Coronary artery (tissue), 2 donors: ENCODE results near the gene NSD1.

Experiments used
- DNase-seq: peaks from one replicate; pipeline ENCODE4 v3.0.0-alpha.2; 2017; ENCODE audit warnings: low spot score
- H3K27ac ChIP-seq, 2 donors: fragments of 200-600 bp; sonication (generic); one replicate each; pipeline ENCODE4 v1.5.1; 2016 to 2019
- H3K4me3 ChIP-seq: fragments of 200-600 bp; sonication (generic); 2 replicates; pipeline ENCODE4 v1.5.1; 2016; ENCODE audit warnings: mild to moderate bottlenecking, moderate library complexity
- TF ChIP-seq, protein P1 (sequence below): fragments of 200-600 bp; sonication (generic); IDR thresholded peaks from one replicate; pipeline ENCODE4 v1.5.1; 2019; ENCODE audit warnings: antibody characterized with exemption

NSD1 gene

DNA sequence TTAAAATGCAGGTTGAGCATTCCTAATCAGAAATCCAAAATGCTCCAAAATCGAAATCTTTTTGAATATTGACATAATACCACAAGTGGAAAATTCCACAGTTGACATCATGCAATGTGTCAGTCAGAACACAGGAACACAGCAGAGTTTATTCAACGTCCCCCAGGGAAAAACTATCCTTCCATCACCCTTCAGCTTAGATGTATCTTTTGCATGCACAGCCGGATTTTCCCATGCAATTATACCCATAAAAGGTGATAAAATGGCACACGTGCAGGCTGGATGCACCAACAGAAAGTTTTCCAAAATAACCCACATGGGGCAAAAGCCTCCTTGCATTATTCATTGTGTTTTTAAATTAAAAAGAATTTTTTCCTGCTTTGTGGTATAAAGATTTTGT lies 98.8 kb downstream of the NSD1 start:
- Histone ChIP-seq H3K4me3 (no peak overlapping the region), H3K27ac (no peak overlapping the region)
- TF ChIP-seq, protein P1, sequence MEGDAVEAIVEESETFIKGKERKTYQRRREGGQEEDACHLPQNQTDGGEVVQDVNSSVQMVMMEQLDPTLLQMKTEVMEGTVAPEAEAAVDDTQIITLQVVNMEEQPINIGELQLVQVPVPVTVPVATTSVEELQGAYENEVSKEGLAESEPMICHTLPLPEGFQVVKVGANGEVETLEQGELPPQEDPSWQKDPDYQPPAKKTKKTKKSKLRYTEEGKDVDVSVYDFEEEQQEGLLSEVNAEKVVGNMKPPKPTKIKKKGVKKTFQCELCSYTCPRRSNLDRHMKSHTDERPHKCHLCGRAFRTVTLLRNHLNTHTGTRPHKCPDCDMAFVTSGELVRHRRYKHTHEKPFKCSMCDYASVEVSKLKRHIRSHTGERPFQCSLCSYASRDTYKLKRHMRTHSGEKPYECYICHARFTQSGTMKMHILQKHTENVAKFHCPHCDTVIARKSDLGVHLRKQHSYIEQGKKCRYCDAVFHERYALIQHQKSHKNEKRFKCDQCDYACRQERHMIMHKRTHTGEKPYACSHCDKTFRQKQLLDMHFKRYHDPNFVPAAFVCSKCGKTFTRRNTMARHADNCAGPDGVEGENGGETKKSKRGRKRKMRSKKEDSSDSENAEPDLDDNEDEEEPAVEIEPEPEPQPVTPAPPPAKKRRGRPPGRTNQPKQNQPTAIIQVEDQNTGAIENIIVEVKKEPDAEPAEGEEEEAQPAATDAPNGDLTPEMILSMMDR = no peak
- no peak for DNase-seq

DNA sequence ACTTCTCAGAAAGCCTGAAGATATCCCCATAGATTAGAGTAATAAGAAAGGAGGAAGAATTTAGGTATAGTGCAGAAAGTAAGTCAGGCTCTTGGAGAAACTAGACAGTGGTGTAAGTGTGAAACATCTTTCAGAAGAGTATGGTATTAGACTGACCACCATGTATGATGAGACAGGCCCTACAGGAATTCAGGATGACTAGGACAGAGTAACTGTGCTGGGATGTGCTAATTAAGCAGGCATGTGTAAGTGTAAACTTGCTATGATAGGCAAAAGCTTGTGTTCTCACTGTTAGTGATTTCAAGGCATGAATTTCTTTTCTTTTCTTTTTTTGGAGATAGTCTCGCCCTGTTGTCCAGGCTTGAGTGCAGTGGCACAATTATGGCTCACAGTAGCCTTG lies 99.2 kb downstream of the NSD1 start:
- H3K27ac ChIP-seq = no peak overlapping the region
- no peak for DNase-seq
- H3K4me3 ChIP-seq = no peak overlapping the region
- TF ChIP-seq, protein P1 = no peak

DNA sequence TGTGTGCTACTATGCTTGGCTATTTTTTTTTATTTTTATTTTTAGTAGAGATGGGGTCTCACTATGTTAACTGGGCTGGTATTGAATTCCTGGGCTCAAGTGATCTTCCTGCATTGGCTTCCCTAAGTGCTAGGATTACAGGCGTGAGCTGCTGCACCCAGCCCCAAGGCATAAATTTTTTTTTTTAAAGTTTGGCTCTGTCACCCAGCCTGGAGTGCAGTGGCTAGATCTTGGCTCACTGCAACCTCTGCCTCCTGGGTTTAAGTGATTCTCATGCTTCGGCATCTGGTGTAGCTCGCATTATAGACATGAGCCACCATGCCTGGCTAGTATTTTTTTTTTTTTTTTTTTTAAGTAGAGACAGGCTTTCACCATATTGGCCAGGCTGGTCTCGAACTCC lies 99.6 kb downstream of the NSD1 start:
- DNase-seq = no peak
- Histone ChIP-seq H3K27ac (no peak overlapping the region), H3K4me3 (no peak overlapping the region)
- TF ChIP-seq, protein P1 = no peak

DNA sequence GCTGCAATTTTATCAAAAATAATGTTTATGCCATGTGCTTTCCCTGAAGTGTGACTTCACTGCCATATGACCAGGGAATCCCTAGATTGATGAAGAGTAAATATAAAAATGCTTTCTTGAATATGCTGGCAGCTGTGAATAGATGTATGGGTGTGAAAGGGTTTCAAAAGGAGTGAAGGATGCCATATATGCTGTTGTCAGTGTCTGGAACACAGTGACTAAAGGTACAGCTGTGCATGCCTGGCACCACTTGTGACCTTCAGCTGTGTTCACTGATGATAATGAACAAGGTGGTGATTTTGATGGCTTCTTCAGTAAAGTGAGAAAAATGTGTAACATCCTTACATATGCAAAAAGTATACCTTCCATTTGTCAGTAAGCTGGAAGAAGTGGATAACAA lies 100.2 kb downstream of the NSD1 start:
- TF ChIP-seq, protein P1 = no peak
- H3K27ac ChIP-seq = no peak overlapping the region
- no peak overlapping the region for H3K4me3 ChIP-seq
- DNase-seq = no peak

DNA sequence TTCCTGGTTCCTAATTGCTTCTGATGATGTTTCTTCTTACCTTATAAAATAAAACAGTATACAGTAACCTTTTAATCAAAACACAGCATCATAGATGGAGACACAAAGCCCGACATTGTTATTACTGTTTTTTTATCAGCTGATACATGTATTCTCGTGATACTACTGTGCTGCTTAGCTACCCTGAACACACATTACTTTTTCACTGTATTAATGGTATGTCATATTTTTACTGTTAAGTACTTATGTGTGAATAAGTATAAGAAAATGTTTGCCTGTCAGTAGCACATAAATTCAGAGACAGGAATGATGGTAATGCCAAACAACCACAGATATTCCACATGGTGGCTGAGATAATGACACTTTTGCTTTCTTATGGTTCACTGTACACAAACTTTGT lies 101.3 kb downstream of the NSD1 start:
- no peak for DNase-seq
- TF ChIP-seq, protein P1 = no peak
- H3K27ac ChIP-seq = no peak overlapping the region
- H3K4me3 ChIP-seq = no peak overlapping the region

GRCh38 chr5:177241768-177242167 lies 108.2 kb downstream of the NSD1 start:
- DNase-seq = no peak
- H3K4me3 ChIP-seq = no peak overlapping the region
- TF ChIP-seq, protein P1 = no peak
- H3K27ac ChIP-seq = no peak overlapping the region

DNA sequence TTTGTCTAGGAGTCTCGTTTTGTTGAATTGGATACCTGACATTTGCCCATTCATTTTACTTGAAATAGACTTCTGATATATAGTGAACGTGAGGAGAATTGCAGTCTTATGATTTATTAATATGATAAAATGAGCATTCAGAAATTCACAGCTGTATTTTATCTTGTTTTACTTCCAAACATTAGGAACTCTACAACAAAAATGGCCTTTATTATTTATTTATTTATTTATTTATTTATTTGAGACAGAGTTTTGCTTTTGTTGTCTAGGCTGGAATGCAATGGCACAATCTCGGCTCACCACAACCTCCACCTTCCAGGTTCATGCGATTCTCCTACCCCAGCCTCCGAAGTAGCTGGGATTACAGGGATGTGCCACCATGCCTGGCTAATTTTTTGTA lies 108.7 kb downstream of the NSD1 start:
- Histone ChIP-seq H3K27ac (no peak overlapping the region), H3K4me3 (no peak overlapping the region)
- TF ChIP-seq, protein P1 = no peak
- DNase-seq = no peak
